ENCODE results near the gene GLIPR2. TPM values are rescaled to one million over a fixed set of nuclear protein-coding genes. Genes with fewer than 3 reads are reported as not detected.

Gene GLIPR2
- total and polyA plus RNA-seq, 2 of the 13 experiments (the other 11 are each of a cell fraction or from before 2014, with no cell fraction given) = 0.08 to 0.42 TPM

GRCh38 chr9:36158917-36159316 lies 22.4 kb downstream of the GLIPR2 start:
- no TSS peak for BruUV-seq (replicated peaks)
- TF ChIP-seq ZFYVE20 (CRISPR knock-in tag; IDR thresholded peaks at IDR 0.05; ENCODE audit: borderline replicate concordance, low read depth) (no peak), ZNF879 (CRISPR knock-in tag; IDR thresholded peaks at IDR 0.05) (no peak), ZNF317 (CRISPR knock-in tag; IDR thresholded peaks at IDR 0.05) (no peak), GATAD2A (CRISPR knock-in tag; IDR thresholded peaks at IDR 0.05) (no peak), SKI (IDR thresholded peaks at IDR 0.05; ENCODE audit: partially characterized antibody) (no peak), ZNF614 (CRISPR knock-in tag; IDR thresholded peaks at IDR 0.05; ENCODE audit: borderline replicate concordance) (no peak), AHR (CRISPR knock-in tag; IDR thresholded peaks at IDR 0.05) (no peak), NFE2L1 (CRISPR knock-in tag; IDR thresholded peaks at IDR 0.05; ENCODE audit: borderline replicate concordance) (no peak), YEATS2 (CRISPR knock-in tag; IDR thresholded peaks at IDR 0.05; ENCODE audit: borderline replicate concordance) (no peak), ZNF234 (CRISPR knock-in tag; conservative IDR thresholded peaks at IDR 0.05) (no peak), LCORL (IDR thresholded peaks at IDR 0.05) (no peak), LCORL (CRISPR knock-in tag; IDR thresholded peaks at IDR 0.05) (no peak), ZXDC (CRISPR knock-in tag; IDR thresholded peaks at IDR 0.05) (no peak), REL (CRISPR knock-in tag; conservative IDR thresholded peaks at IDR 0.05) (no peak), KAT2B (IDR thresholded peaks at IDR 0.05; ENCODE audit: borderline replicate concordance, low read depth, low read length) (no peak), DR1 (CRISPR knock-in tag; IDR thresholded peaks at IDR 0.05) (no peak), SAP130 (CRISPR knock-in tag; IDR thresholded peaks at IDR 0.05; ENCODE audit: low read depth) (no peak), MYNN (CRISPR knock-in tag; IDR thresholded peaks at IDR 0.05; ENCODE audit: low read depth) (no peak)
- TF ChIP-seq, protein P1, sequence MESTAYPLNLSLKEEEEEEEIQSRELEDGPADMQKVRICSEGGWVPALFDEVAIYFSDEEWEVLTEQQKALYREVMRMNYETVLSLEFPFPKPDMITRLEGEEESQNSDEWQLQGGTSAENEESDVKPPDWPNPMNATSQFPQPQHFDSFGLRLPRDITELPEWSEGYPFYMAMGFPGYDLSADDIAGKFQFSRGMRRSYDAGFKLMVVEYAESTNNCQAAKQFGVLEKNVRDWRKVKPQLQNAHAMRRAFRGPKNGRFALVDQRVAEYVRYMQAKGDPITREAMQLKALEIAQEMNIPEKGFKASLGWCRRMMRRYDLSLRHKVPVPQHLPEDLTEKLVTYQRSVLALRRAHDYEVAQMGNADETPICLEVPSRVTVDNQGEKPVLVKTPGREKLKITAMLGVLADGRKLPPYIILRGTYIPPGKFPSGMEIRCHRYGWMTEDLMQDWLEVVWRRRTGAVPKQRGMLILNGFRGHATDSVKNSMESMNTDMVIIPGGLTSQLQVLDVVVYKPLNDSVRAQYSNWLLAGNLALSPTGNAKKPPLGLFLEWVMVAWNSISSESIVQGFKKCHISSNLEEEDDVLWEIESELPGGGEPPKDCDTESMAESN (CRISPR knock-in tag; conservative IDR thresholded peaks at IDR 0.05) = no peak
- TF ChIP-seq, protein P2, sequence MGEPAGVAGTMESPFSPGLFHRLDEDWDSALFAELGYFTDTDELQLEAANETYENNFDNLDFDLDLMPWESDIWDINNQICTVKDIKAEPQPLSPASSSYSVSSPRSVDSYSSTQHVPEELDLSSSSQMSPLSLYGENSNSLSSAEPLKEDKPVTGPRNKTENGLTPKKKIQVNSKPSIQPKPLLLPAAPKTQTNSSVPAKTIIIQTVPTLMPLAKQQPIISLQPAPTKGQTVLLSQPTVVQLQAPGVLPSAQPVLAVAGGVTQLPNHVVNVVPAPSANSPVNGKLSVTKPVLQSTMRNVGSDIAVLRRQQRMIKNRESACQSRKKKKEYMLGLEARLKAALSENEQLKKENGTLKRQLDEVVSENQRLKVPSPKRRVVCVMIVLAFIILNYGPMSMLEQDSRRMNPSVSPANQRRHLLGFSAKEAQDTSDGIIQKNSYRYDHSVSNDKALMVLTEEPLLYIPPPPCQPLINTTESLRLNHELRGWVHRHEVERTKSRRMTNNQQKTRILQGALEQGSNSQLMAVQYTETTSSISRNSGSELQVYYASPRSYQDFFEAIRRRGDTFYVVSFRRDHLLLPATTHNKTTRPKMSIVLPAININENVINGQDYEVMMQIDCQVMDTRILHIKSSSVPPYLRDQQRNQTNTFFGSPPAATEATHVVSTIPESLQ (CRISPR knock-in tag; conservative IDR thresholded peaks at IDR 0.05) = no peak

More at GRCh38 chr9:36158917-36159316, 22.4 kb downstream of the GLIPR2 start:
- FAIRE-seq (no peak), DNase-seq (ENCODE audit: low spot score) (no peak), ATAC-seq (no peak)
- Histone ChIP-seq H3K9me3 (ENCODE audit: low read length) (no peaks in the 10 kb centered on the region), H3K27me3 (ENCODE audit: control insufficient read depth in 1 of 2, insufficient read depth in 2 of 2, low read length in 2 of 2) (peaks cover 0 to 4% of the 10 kb centered on the region in 2 experiments; a peak in 1 of 5 replicates), H3K9ac (ENCODE audit: insufficient read depth, low read depth, low read length) (no peak overlapping the region), H3K36me3 (replicated peaks in 1 of 2; ENCODE audit: control insufficient read depth in 1 of 2, insufficient read depth in 2 of 2, low read length in 2 of 2) (no peaks in the 10 kb centered on the region), H4K20me1 (ENCODE audit: insufficient read depth, low read length) (no peaks in the 10 kb centered on the region), H3K4me3 (replicated peaks in 1 of 3; ENCODE audit: insufficient read depth in 1 of 3, low read depth in 2 of 3, low read length in 3 of 3) (no peak overlapping the region), H3K27ac (ENCODE audit: extremely low read length, insufficient read depth, low read length) (no peak overlapping the region), H3K4me2 (ENCODE audit: low read depth, low read length) (no peak overlapping the region), H2AFZ (ENCODE audit: low read length) (no peak overlapping the region), H3K79me2 (ENCODE audit: insufficient read depth, low read length) (no peaks in the 10 kb centered on the region), H3K4me1 (ENCODE audit: insufficient read depth, low read length) (peaks cover 9% of the 10 kb centered on the region; the same call in 1 of the 2 replicates)
- CTCF ChIA-PET (ENCODE audit: low intra/inter-chr PET ratio, low total read pairs) = no interaction called here
- POLR2A ChIA-PET = no interaction called here
- WGBS (ENCODE audit: low lambda C conversion rate) = 67% methylated on average over 7 of the region's 7 CpGs
- intact Hi-C loops (cut with micrococcal nuclease; ENCODE audit: unreplicated experiment) = no loop called here
- in situ Hi-C loops (cut with HindIII; ENCODE audit: extremely low pct_ligation_motif_present, low pct_unique_long_range_greater_than_20kb) = no loop called here
